Epithelial cell of esophagus (primary cell): Measurements from ENCODE around the gene NSG1.

ENCODE experiments used
- DNase-seq: peaks from one replicate; pipeline ENCODE4 v3.0.0; 2010; ENCODE audit warnings: low read depth
- H3K4me3 ChIP-seq: 2 replicates; pipeline ENCODE4 v1.5.1; 2011; ENCODE audit warnings: mild to moderate bottlenecking, low read length, control low read depth
- TF ChIP-seq, protein P1 (sequence below): IDR thresholded peaks from 2 replicates; pipeline ENCODE4 v1.5.1; 2011; ENCODE audit warnings: low read depth, mild to moderate bottlenecking, low read length, control low read depth, inconsistent platforms; ENCODE audit not compliant: insufficient read depth; ENCODE audit errors: missing control alignments

NSG1 gene

DNA sequence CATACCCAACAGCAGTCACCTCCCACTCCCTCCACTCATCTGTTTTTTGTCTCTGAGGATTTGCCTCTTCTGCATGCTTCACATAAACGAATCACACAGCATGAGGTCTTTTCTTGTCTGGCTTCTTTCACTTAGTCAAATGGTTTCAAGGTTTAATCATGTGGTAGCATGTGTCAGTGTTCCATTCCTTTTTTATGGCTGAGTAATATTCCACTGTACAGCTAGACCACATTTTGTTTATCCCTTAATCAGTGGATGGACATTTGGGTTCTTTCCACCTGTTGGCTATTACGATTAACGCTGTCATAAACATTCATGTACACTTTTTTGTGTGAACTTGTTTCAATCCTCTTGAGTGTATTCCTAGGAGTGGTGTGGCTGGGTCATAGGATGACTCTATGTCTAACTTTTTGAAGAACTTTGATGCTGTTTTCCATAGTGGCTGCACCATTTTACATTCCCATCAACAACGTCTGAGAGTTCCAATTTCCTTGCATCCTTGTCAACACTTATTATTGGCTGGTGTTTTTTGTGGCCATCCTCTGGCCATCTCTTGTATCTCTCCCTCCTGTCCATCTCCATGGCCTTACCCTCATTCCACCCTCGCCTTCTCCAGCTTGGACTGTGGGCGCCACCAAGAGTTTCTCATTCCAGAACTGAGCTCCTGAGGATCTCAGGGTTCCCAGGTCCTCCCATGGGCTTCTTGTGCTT, 12.4 kb upstream of the NSG1 start:
- TF ChIP-seq, protein P1, sequence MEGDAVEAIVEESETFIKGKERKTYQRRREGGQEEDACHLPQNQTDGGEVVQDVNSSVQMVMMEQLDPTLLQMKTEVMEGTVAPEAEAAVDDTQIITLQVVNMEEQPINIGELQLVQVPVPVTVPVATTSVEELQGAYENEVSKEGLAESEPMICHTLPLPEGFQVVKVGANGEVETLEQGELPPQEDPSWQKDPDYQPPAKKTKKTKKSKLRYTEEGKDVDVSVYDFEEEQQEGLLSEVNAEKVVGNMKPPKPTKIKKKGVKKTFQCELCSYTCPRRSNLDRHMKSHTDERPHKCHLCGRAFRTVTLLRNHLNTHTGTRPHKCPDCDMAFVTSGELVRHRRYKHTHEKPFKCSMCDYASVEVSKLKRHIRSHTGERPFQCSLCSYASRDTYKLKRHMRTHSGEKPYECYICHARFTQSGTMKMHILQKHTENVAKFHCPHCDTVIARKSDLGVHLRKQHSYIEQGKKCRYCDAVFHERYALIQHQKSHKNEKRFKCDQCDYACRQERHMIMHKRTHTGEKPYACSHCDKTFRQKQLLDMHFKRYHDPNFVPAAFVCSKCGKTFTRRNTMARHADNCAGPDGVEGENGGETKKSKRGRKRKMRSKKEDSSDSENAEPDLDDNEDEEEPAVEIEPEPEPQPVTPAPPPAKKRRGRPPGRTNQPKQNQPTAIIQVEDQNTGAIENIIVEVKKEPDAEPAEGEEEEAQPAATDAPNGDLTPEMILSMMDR: no peak

DNA sequence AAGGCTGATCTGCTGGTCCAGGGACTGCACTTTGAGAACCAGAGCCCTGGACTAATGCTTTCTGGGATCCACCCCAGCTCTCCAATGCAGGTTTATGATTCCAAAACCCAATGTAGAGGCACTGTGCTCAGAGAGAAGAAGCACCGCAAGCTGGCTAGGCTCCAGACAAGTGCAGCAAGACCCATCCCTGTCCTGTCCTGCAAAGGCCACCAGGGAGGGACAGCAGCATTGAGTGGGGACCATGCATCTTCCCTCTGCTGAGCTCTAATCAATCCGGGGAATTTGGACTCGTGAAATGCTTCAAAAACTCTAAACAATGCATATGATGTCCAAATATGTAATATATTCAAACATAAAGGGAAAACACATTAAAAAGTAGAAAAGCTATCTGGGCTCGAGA, 10.8 kb upstream of the NSG1 start:
- TF ChIP-seq, protein P1: no peak
- DNase-seq: no peak
- H3K4me3 ChIP-seq: no peak overlapping the region

More for the DNA sequence above, 12.4 kb upstream of the NSG1 start:
- DNase-seq: no peak
- H3K4me3 ChIP-seq: no peak overlapping the region

DNA sequence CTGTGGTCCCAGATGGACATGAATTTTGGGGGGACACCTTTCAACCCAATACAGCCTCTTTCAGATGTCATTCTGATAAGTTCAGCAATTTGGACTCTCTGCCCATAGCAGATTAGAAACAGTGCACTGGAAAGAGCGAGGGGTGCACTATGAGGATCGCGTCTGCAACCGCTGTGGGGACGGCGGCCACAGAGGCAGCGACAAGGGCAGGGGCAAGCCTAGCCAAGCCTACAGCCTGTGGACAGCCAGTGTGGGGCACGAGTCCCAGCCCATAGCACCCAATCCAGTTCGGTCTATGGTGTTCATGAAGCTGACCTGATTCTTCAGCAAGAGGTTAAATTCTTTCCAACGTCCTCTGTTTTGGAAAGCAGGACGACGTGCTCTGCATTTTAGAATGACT, 9.7 kb upstream of the NSG1 start:
- TF ChIP-seq, protein P1: no peak

DNA sequence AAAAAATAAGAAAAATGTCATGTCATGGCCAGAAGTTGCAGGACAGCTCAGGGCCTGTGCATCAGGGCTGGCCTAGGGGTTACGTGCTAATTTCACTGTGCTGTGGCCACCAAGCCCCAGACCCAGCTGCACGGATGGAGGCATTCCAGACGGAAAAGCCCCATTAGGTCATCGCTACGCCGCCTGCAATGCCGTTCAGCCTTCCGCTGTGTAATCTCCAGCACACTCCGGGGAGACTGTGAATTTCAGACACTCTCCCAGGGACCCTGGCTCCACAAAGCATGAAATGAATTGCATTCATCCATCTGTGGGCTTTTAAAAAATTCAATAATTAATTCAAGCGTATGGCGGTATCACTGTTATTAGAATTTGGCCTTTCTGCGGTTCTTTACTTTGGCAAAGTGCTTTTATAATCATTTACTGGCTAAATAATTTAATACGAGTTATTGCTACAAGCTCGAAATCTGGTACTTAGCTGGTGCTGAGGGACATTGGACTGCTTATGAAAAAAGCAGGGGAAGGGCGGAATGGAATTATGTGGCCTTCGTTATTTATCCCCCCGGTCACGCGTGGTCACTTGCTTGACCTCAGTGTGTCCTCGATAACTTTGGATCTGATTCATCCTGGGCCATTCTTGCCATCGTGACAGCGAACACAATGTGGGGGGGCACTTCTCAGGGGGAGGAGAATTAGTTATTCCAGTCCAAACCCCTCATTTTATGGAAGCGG, 9.0 kb upstream of the NSG1 start:
- no peak overlapping the region for H3K4me3 ChIP-seq
- no peak for DNase-seq
- TF ChIP-seq, protein P1: no peak

More for the DNA sequence above, 9.7 kb upstream of the NSG1 start:
- no peak for DNase-seq
- no peak overlapping the region for H3K4me3 ChIP-seq

DNA sequence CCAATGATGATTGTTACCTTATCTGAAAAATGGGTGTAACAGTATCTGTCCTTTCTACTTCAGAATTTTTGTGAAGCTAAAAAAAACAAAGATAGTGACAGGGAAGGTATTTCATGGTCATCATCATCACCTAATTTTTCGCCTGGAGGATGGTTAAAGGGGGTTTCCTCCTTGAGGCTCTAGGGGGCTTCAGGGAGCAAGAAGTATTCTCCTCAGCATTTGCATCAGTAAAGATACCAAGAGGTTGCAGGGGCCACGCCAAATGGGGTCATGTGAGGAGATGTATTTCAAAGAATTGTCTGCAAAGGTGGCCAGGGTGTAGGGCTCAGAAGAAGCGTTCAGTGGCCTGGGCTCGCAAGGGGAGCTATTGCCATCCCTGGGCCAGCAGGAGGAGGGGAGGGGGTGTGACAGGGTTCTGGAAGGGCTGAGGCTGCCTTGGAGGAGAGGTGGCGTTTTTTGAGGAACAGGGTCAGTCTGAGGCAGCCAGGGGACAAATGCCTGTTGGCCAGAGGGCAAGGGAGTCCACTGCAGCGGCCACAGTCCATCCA, 7.3 kb upstream of the NSG1 start:
- TF ChIP-seq, protein P1: no peak
- DNase-seq: no peak
- no peak overlapping the region for H3K4me3 ChIP-seq

DNA sequence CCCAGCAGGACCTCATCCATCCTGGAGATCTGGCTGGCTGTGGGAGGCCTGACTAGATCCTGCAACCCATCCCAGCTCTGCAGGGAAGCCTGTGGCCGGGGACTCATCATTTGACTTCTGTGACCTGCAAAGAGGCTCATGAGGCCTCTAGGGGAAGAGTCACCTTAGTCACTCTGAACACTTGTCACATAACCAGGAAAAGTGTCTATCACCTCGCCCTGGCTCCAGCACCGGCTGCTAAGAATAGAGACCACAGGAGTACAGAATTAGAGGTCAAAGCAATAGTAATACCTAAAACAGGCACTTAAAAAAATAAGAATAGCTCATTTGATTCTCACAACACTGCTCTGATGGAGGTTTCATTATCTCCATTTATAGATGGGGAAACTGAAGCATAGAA, 3.8 kb upstream of the NSG1 start:
- DNase-seq: no peak
- H3K4me3 ChIP-seq: no peak overlapping the region
- TF ChIP-seq, protein P1: no peak
